Body of pancreas (tissue), 4 donors: ENCODE data around the gene NINL. TPM values are rescaled to one million over a fixed set of nuclear protein-coding genes. Genes with fewer than 3 reads are reported as not detected.
"Not testable (repeated sequence)": the region's sequence is repeated elsewhere in the genome, so short reads cannot be mapped to it uniquely, and the experiment has no call there.

Experiments used
- ATAC-seq: fragments of 150-250 bp; one replicate; pipeline ENCODE4 v1.9.1; 2016
- DNase-seq, 4 donors: peaks; one replicate each; pipeline ENCODE4 v3.0.0-alpha.2; 2019
- H3K27ac ChIP-seq, 4 donors: fragments of 200-600 bp; sonication (generic); 1 replicate in 3 of 4; 2 replicates in 1 of 4; pipeline versions ENCODE4 v1.5.1 to v1.6.1; 2016 to 2019; ENCODE audit warnings: mild to moderate bottlenecking in 1 of 4, mixed read lengths in 1 of 4, moderate library complexity in 1 of 4
- H3K27me3 ChIP-seq, 2 donors: fragments of 200-600 bp; sonication (generic); one replicate each; pipeline ENCODE4 v1.6.0; 2016; ENCODE audit warnings: mild to moderate bottlenecking in 1 of 2
- H3K36me3 ChIP-seq, 2 donors: fragments of 200-600 bp; sonication (generic); replicated peaks in 1 of 2; 2 replicates each; pipeline ENCODE4 v1.5.1; 2016; ENCODE audit warnings: low read depth in 2 of 2; ENCODE audit not compliant: insufficient read depth in 1 of 2
- H3K4me1 ChIP-seq: fragments of 200-600 bp; sonication (generic); one replicate; pipeline ENCODE4 v1.6.0; 2016
- H3K4me3 ChIP-seq, 2 donors: fragments of 200-600 bp; sonication (generic); 1 replicate in 1 of 2; 2 replicates in 1 of 2; pipeline ENCODE4 v1.5.1; 2016 to 2019
- H3K9me3 ChIP-seq, 3 donors: fragments of 200-600 bp; sonication (generic); 1 replicate in 2 of 3; 2 replicates in 1 of 3; pipeline ENCODE4 v1.5.1; 2016
- POLR2A ChIP-seq, 3 donors: fragments of 450-650 bp; IDR thresholded peaks; one replicate each; pipeline ENCODE4 v1.6.1; 2016; ENCODE audit warnings: antibody characterized with exemption in 3 of 3, mild to moderate bottlenecking in 2 of 3
- WGBS, 2 donors: methylation state at CpG; one replicate each; pipeline ENCODE4 v1.1.5; 2017; 5-methylcytosine and 5-hydroxymethylcytosine counted together
- intact Hi-C: fragments of 100-400 bp; cut with DNase I; formaldehyde crosslinking; loops from one replicate; pipeline ENCODE4 v1.15.1; 2023
- total RNA-seq, 2 donors: library from RNA; depleted of rRNA; stranded (reverse); fragments of >200 nt; gene quantifications; one replicate each; pipeline ENCODE4 v1.1.0, GENCODE V29; 2016
- TF ChIP-seq, protein P1 (sequence below), 7 experiments: fragments of 450-650 bp in 4 of 7; fragments of 200-600 bp in 3 of 7; sonication (generic) in 3 of 7; IDR thresholded peaks; one replicate each; pipeline ENCODE4 v1.5.1; 2016 to 2019; ENCODE audit warnings: antibody characterized with exemption in 7 of 7

The NINL gene
- total RNA-seq, 2 donors from 2014 or later = 6.7 to 34.9 TPM

DNA sequence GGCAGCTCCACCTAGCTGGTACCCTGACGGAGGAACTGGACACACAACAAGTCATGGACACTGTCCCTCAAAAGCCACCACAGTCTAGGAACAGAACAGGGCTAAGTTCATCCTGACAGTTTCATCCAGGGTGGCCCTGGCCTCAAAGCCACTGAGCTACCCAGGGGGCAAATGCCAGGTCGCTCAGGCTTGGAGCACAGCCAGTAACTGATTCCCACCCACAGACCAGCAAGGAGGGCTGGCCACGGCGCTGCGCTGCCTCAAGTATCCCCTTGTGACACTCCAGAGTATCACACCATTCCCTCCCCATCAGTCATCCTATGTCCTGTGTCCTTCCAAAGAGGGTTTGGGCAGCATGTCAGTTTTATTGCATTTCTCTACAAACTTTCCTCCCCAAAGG is 105.7 kb downstream of the NINL start:
- no peak for ATAC-seq
- 90% methylated on average over 5 of the region's 5 CpGs; no CpG with 5 or more reads in 1 of the 2 donors for whole genome bisulfite sequencing, 2 donors
- no peak for DNase-seq
- Histone ChIP-seq H3K36me3 (no peaks in the 10 kb centered on the region), H3K4me1 (no peaks in the 10 kb centered on the region), H3K27ac (no peak overlapping the region), H3K27me3 (no peaks in the 10 kb centered on the region), H3K9me3 (no peaks in the 10 kb centered on the region), H3K4me3 (no peak overlapping the region)
- no peak for TF ChIP-seq POLR2A (IDR thresholded peaks at IDR 0.05)
- TF ChIP-seq, protein P1, sequence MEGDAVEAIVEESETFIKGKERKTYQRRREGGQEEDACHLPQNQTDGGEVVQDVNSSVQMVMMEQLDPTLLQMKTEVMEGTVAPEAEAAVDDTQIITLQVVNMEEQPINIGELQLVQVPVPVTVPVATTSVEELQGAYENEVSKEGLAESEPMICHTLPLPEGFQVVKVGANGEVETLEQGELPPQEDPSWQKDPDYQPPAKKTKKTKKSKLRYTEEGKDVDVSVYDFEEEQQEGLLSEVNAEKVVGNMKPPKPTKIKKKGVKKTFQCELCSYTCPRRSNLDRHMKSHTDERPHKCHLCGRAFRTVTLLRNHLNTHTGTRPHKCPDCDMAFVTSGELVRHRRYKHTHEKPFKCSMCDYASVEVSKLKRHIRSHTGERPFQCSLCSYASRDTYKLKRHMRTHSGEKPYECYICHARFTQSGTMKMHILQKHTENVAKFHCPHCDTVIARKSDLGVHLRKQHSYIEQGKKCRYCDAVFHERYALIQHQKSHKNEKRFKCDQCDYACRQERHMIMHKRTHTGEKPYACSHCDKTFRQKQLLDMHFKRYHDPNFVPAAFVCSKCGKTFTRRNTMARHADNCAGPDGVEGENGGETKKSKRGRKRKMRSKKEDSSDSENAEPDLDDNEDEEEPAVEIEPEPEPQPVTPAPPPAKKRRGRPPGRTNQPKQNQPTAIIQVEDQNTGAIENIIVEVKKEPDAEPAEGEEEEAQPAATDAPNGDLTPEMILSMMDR (IDR thresholded peaks at IDR 0.05) = no peak
- intact Hi-C loops = no loop called here

DNA sequence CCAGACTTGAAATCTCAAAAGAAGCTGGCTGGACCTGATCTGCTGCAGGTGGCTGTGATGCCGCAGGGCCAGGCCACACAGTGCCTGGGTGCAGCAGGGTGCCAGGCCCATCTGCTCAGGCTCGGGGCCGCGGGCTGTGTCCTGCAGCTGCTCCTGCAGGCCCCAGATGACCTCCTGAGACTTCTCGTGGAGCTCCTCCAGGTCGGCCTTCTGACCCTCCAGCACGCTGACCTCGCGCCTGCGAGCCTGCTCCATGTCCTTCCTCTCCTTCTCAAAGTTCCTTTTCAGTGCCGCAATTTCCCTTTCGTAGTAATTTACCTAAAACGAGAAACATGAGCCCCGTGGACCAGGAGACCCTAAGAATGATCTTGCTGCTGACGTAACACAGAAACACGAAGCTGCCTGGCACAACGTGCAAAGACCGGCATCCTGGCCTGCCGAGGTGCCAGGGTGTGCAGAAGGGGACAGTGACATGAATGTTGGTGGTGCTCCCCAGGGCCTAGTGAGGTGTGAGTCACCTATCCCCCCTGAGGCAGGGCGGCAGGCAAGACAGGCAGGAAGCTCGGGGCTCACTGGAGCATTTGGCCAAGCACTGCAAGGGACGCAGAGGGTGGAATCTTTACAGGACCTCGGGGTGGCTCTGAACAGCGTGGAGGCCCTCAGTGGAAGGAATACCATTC is 106.3 kb downstream of the NINL start:
- Histone ChIP-seq H3K4me1 (no peaks in the 10 kb centered on the region), H3K9me3 (no peaks in the 10 kb centered on the region), H3K27ac (no peak overlapping the region), H3K36me3 (no peaks in the 10 kb centered on the region), H3K4me3 (no peak overlapping the region), H3K27me3 (no peaks in the 10 kb centered on the region)
- DNase-seq (no peak), ATAC-seq (no peak)
- TF ChIP-seq POLR2A (IDR thresholded peaks at IDR 0.05) = no peak
- TF ChIP-seq, protein P1 (IDR thresholded peaks at IDR 0.05) = no peak
- intact Hi-C loops = no loop called here
- 85 to 89% methylated on average over 15 to 24 of the region's 24 CpGs for WGBS, 2 donors

DNA sequence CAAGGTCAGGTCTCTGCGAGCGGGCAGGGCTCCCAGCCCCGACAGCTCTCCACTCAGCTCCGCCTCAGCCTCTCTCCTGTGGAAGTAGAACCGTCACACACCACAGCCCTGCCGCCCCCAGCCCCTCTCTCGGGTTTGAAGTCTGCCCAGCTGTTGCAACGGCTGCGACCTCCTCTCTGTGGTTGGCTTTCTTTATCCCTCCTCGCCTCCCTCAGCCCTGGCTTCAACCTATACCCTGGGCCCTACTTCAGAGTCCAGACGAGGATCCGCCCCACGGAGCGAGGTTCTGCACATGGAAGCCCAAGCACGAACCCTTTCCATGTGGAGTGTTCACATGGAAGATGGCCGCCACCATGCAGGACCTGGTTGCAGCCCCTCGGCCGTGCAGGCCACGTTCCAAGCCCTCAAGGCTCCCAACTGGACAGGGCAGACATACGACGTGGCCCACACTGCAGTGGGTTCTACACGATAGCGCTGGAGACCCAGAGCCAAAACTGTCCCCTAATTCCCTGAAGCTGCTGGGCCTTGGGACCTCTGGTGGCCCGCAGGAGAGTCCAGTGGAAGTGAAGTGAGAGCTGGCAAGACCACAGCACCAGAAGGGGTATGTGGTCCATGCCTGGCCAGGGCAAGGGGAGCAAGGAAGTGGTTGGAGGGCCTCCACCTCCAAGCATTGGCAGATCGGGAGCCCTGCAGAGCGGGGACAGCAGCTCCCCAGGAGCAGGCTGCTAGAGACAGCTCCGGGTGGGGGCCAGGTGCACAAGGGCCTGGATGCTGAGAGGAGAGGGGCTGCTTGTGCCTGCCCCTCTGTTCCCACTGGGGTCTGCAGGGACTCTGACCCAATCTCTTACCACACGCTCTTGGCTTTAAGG is 108.1 kb downstream of the NINL start:
- H3K27ac ChIP-seq = no peak overlapping the region
- DNase-seq (no peak), ATAC-seq (no peak)
- no peaks in the 10 kb centered on the region for H3K9me3 ChIP-seq
- H3K27me3 ChIP-seq = no peaks in the 10 kb centered on the region
- no peaks in the 10 kb centered on the region for H3K4me1 ChIP-seq
- H3K36me3 ChIP-seq = no peaks in the 10 kb centered on the region
- TF ChIP-seq, protein P1 (IDR thresholded peaks at IDR 0.05) = no peak
- no peak for TF ChIP-seq POLR2A (IDR thresholded peaks at IDR 0.05)
- no peak overlapping the region for H3K4me3 ChIP-seq
- intact Hi-C loops = no loop called here
- 87 to 93% methylated on average over 19 to 28 of the region's 28 CpGs for WGBS, 2 donors

DNA sequence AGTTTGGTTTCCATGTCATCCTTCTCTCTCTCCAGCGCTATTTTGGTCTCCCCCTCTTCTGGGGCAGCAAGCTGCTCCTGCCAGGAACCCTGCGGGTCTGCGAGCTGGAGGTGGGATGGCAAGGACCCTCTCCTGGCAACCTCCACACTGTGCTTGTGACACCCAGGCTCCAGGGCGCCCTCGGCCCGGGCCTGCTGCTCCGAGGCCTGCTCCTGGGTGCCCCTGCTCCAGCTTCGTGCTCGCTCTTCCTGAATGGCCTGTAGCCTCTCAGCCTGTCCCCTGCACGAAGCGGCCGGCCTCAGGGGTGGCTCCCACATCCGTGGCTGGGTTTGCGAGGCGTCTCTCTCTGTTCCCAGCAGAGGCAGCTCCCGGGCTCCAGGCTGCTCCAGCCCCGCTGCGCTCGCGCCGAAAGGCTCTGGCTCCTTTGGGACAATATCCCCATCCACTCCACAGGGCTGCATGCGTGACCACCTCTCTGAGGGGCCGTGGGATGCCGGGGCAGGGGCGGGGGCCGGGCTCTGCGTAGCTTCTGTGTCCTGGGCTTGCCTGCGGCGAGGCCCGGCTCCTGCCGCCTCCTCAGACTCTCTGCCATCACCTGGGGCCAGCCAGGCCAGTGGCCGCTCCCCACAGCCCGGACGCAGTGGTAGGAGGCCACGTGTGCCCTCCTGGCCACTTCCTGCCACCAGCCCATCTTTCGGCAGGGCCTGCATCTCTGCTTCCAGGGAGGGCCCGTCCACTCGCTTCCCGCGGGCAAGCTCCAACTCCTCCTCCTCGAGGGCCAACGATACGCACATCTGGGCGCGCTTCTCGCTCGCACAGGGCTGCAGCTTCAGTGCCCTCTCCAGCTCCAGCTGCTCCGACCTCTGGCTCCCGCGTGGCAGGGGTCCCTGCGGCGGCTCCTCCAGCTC is 109.0 kb downstream of the NINL start:
- ATAC-seq = no peak
- H3K4me1 ChIP-seq = no peaks in the 10 kb centered on the region
- H3K27ac ChIP-seq = no peak overlapping the region
- H3K27me3 ChIP-seq = no peaks in the 10 kb centered on the region
- 92 to 94% methylated on average over 27 to 52 of the region's 52 CpGs for WGBS, 2 donors
- H3K36me3 ChIP-seq = no peaks in the 10 kb centered on the region
- intact Hi-C loops = no loop called here
- H3K9me3 ChIP-seq = no peaks in the 10 kb centered on the region
- no peak for TF ChIP-seq POLR2A (IDR thresholded peaks at IDR 0.05)
- TF ChIP-seq, protein P1 (IDR thresholded peaks at IDR 0.05) = no peak
- no peak for DNase-seq
- no peak overlapping the region for H3K4me3 ChIP-seq

DNA sequence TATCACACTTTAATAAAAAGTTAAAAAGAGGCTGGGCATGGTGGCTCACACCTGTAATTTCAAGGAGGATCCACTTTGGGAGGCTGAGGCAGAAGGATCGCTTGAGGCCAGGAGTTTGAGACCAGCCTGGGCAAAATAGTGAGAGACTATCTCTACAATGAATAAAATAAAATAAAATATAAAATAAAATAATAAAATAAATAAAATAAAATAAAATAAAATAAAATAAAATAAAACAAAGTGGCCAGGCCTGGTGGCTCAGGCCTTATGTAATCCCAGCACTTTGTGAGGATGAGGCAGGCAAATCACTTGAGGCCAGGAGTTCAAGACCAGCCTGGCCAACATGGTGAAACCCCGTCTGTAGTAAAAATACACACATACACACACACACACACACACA is 112.0 kb downstream of the NINL start:
- H3K36me3 ChIP-seq, H3K27me3 ChIP-seq, ATAC-seq, H3K4me3 ChIP-seq, intact Hi-C loops, DNase-seq, H3K27ac ChIP-seq, H3K4me1 ChIP-seq, H3K9me3 ChIP-seq: not testable (repeated sequence)
- WGBS, 2 donors = 92 to 100% methylated on average over 2 of the region's 2 CpGs
